GM21825 (cell line): ENCODE data around the gene TRMT10A.

ENCODE experiments used
- ATAC-seq: cut with Tn5 transposase; IDR thresholded peaks from one replicate; pipeline ENCODE4 v1.9.1; 2021; ENCODE audit warnings: mild to moderate bottlenecking, moderate library complexity; ENCODE audit not compliant: unreplicated experiment

Gene TRMT10A

GRCh38 chr4:99563310-99564186 lies at the start of gene TRMT10A:
TSS of gene TRMT10A (minus strand) at chr4:99564039. CDS start at chr4:99559338, 4,701 bp downstream.
- peak; percentile 95 for ATAC-seq

- ATAC-seq: no peak
These were observed 48.9 kb upstream of the TRMT10A start for GRCh38 chr4:99612704-99613103.

GRCh38 chr4:99612281-99612680 lies 48.4 kb upstream of the TRMT10A start:
- ATAC-seq: no peak

GRCh38 chr4:99610605-99611175 lies 46.9 kb upstream of the TRMT10A start:
- ATAC-seq: no peak

GRCh38 chr4:99608417-99608816 lies 44.6 kb upstream of the TRMT10A start:
- ATAC-seq: no peak

GRCh38 chr4:99606716-99607115 lies 42.9 kb upstream of the TRMT10A start:
- no peak for ATAC-seq

GRCh38 chr4:99594818-99595217 lies 31.0 kb upstream of the TRMT10A start:
- no peak for ATAC-seq

- ATAC-seq: peak; percentile 75
These were observed 30.2 kb upstream of the TRMT10A start for GRCh38 chr4:99593781-99594641.

GRCh38 chr4:99591757-99592156 lies 27.9 kb upstream of the TRMT10A start:
- ATAC-seq: no peak

GRCh38 chr4:99587803-99588202 lies 24.0 kb upstream of the TRMT10A start:
- ATAC-seq: no peak

GRCh38 chr4:99587309-99587708 lies 23.5 kb upstream of the TRMT10A start:
- no peak for ATAC-seq

GRCh38 chr4:99586797-99587196 lies 23.0 kb upstream of the TRMT10A start:
- no peak for ATAC-seq

- no peak for ATAC-seq
These were observed 22.5 kb upstream of the TRMT10A start for GRCh38 chr4:99586322-99586721.

- no peak for ATAC-seq
These were observed 21.7 kb upstream of the TRMT10A start for GRCh38 chr4:99585516-99585915.

GRCh38 chr4:99578714-99579113 lies 14.9 kb upstream of the TRMT10A start:
- no peak for ATAC-seq

- peak; percentile 87 for ATAC-seq
These were observed 10.9 kb upstream of the TRMT10A start, which contains the start of gene MTTP for GRCh38 chr4:99574530-99575324. TSS of gene MTTP (plus strand) at chr4:99574824. CDS start at chr4:99574910, 86 bp downstream.

GRCh38 chr4:99573735-99574368 lies 10.0 kb upstream of the TRMT10A start:
- no peak for ATAC-seq

GRCh38 chr4:99572527-99573240 lies 8.8 kb upstream of the TRMT10A start:
- no peak for ATAC-seq

- no peak for ATAC-seq
These were observed 8.0 kb upstream of the TRMT10A start for GRCh38 chr4:99571883-99572282.
